OCI-LY7 (cell line): Measurements from ENCODE around the gene RALA. TPM values are rescaled to one million over a fixed set of nuclear protein-coding genes. Genes with fewer than 3 reads are reported as not detected.

ENCODE experiments used
- BruUV-seq: library from RNA; stranded (reverse); fragments of 400-500 nt; replicated peaks from 2 replicates; lab custom pipeline; 2021; lab: Mats Ljungman, UMichigan
- CTCF ChIA-PET: fragments of 300-600 bp; sonication (Branson Sonifier 250); formaldehyde crosslinking; loops from one replicate; lab custom pipeline; 2022; ENCODE audit warnings: antibody characterized with exemption; ENCODE audit not compliant: unreplicated experiment; lab: Charles Lee
- POLR2A ChIA-PET: fragments of 300-600 bp; sonication (Branson Sonifier 250); formaldehyde crosslinking; loops from one replicate; lab custom pipeline; 2022; ENCODE audit warnings: antibody characterized with exemption; lab: Charles Lee
- DNase-seq: peaks from one replicate; pipeline ENCODE4 v3.0.0-alpha.2; 2015; ENCODE audit warnings: low spot score
- H2AFZ ChIP-seq: fragments of 200-600 bp; sonication (generic), shearing (Covaris generic); 2 replicates; pipeline ENCODE4 v1.6.1; 2014; ENCODE audit warnings: mild to moderate bottlenecking, antibody characterized with exemption, low read length, moderate library complexity
- H3K27ac ChIP-seq: fragments of 200-600 bp; sonication (generic); 2 replicates; pipeline ENCODE4 v1.5.1; 2014; ENCODE audit warnings: mixed run types, low read depth, mild to moderate bottlenecking, moderate library complexity, low read length, inconsistent platforms; ENCODE audit not compliant: poor library complexity, severe bottlenecking
- H3K36me3 ChIP-seq: fragments of 200-600 bp; sonication (generic); 2 replicates; pipeline ENCODE4 v1.6.1; 2014; ENCODE audit warnings: mild to moderate bottlenecking, antibody characterized with exemption, low read length, moderate library complexity, mixed read lengths; ENCODE audit not compliant: insufficient read depth
- H3K4me1 ChIP-seq: fragments of 200-600 bp; sonication (generic); 2 replicates; pipeline ENCODE4 v1.5.1; 2014; ENCODE audit warnings: mild to moderate bottlenecking, low read length; ENCODE audit not compliant: insufficient read depth, poor library complexity, severe bottlenecking
- H3K4me2 ChIP-seq: fragments of 200-600 bp; sonication (generic); 2 replicates; pipeline ENCODE4 v1.6.1; 2014; ENCODE audit warnings: mild to moderate bottlenecking, low read length
- H3K4me3 ChIP-seq: fragments of 200-600 bp; sonication (generic); 2 replicates; pipeline ENCODE4 v1.5.1; 2014; ENCODE audit warnings: mild to moderate bottlenecking, low read depth, low read length; ENCODE audit not compliant: poor library complexity, severe bottlenecking
- H3K79me2 ChIP-seq: fragments of 200-600 bp; sonication (generic); 2 replicates; pipeline ENCODE4 v1.6.1; 2016; ENCODE audit warnings: low read depth, mild to moderate bottlenecking, low read length, moderate library complexity, mixed read lengths; ENCODE audit not compliant: insufficient read depth
- H3K9me2 ChIP-seq: fragments of 200-600 bp; sonication (generic); 2 replicates; pipeline ENCODE4 v1.6.1; 2016; ENCODE audit warnings: mild to moderate bottlenecking, low read length, mixed read lengths; ENCODE audit not compliant: insufficient read depth
- H3K9me3 ChIP-seq: fragments of 200-600 bp; sonication (generic); 2 replicates; pipeline ENCODE4 v1.6.1; 2014; ENCODE audit warnings: mild to moderate bottlenecking, mixed run types, low read length, mixed read lengths
- H4K20me1 ChIP-seq: fragments of 200-600 bp; sonication (generic); 2 replicates; pipeline ENCODE4 v1.6.1; 2014; ENCODE audit warnings: mild to moderate bottlenecking, antibody characterized with exemption, low read length, moderate library complexity, mixed read lengths; ENCODE audit not compliant: insufficient read depth
- EZH2phosphoT487 ChIP-seq: fragments of 200-600 bp; sonication (generic); IDR thresholded peaks from 2 replicates; pipeline ENCODE4 v1.6.1; 2018; ENCODE audit warnings: low read depth, borderline replicate concordance, mild to moderate bottlenecking, mixed run types, antibody characterized with exemption, low read length, moderate library complexity, mixed read lengths
- intact Hi-C: fragments of 100-400 bp; cut with micrococcal nuclease; formaldehyde crosslinking; loops from one replicate; pipeline ENCODE4 v1.10.0; 2022; ENCODE audit not compliant: unreplicated experiment
- total RNA-seq, 2 experiments: library from RNA; depleted of rRNA in 1 of 2; stranded (reverse); fragments of >200 nt in 1 of 2; shearing (Covaris generic) in 1 of 2; gene quantifications; 2 replicates each; pipeline ENCODE4 v1.2.3, GENCODE V29; 2014 to 2022
- TF ChIP-seq, protein P1 (sequence below): fragments of 200-600 bp; sonication (generic); conservative IDR thresholded peaks from 2 replicates; pipeline ENCODE4 v1.5.1; 2014; ENCODE audit warnings: mild to moderate bottlenecking, antibody characterized with exemption, low read length, moderate library complexity, mixed read lengths

The RALA gene
- total RNA-seq, 2 experiments from 2014 or later: 6.4 to 31.0 TPM

DNA sequence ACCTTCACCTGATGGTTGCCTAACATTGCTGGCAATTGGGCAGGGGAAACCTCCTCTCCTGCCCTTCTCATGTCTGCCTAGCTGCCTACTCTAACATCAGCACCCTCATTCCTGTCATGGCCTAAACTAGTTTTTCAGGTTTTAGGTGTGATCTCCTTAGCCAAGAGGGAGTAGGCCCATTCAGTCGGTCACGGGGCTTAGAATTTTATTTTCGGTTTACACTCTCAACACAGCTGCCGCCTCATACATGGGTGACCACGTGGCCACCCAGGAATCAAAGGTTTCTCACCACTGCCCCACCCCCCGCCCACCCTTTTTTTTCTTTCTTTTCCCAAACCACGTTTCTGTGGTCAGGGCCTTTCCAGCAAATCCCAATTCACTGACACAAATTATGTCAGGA is 97.2 kb downstream of the RALA start:
- H3K4me2 ChIP-seq: no peak overlapping the region
- intact Hi-C loops: no loop called here
- CTCF ChIA-PET: no interaction called here
- H3K79me2 ChIP-seq: no peaks in the 10 kb centered on the region
- no peaks in the 10 kb centered on the region for H4K20me1 ChIP-seq
- no peaks in the 10 kb centered on the region for H3K9me2 ChIP-seq
- BruUV-seq: no TSS peak
- no peak overlapping the region for H3K4me3 ChIP-seq
- DNase-seq: no peak
- H3K9me3 ChIP-seq: no peaks in the 10 kb centered on the region
- no peak for TF ChIP-seq EZH2phosphoT487
- TF ChIP-seq, protein P1, sequence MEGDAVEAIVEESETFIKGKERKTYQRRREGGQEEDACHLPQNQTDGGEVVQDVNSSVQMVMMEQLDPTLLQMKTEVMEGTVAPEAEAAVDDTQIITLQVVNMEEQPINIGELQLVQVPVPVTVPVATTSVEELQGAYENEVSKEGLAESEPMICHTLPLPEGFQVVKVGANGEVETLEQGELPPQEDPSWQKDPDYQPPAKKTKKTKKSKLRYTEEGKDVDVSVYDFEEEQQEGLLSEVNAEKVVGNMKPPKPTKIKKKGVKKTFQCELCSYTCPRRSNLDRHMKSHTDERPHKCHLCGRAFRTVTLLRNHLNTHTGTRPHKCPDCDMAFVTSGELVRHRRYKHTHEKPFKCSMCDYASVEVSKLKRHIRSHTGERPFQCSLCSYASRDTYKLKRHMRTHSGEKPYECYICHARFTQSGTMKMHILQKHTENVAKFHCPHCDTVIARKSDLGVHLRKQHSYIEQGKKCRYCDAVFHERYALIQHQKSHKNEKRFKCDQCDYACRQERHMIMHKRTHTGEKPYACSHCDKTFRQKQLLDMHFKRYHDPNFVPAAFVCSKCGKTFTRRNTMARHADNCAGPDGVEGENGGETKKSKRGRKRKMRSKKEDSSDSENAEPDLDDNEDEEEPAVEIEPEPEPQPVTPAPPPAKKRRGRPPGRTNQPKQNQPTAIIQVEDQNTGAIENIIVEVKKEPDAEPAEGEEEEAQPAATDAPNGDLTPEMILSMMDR: no peak
- POLR2A ChIA-PET: interaction anchor here (0.6 kb wide), 1 partner anchor 140 kb away, joined by 3 read pairs; no protein-coding TSS in a partner anchor
- no peaks in the 10 kb centered on the region for H3K36me3 ChIP-seq
- H2AFZ ChIP-seq: no peak overlapping the region
- no peak overlapping the region for H3K27ac ChIP-seq
- no peaks in the 10 kb centered on the region for H3K4me1 ChIP-seq

DNA sequence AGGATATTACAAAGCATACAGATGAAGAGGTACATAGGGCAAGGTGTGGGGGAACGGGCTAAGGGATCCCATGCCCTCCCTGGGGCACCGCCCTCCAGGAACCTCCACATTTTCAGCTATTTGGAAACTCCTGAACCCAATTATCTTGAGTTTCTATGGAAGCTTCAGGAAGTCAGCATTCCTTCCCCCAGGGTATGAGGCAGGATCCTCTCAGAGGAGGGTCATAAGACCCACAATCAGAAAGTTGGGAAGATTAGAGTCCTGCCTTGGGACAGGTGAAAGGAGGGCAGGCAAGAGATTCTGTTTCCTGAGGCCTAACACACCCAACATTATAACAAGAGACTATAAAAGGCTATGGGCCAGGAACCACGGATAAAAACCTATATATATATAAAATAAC is 98.0 kb downstream of the RALA start:
- no peak for TF ChIP-seq EZH2phosphoT487
- ChIA-PET CTCF (no interaction called here), POLR2A (interaction anchor here (0.6 to 0.7 kb wide), 3 partner anchors 43 to 140 kb away, joined by 3 to 7 read pairs (median 3); no protein-coding TSS in a partner anchor)
- no peak overlapping the region for H3K4me2 ChIP-seq
- H3K4me1 ChIP-seq: no peaks in the 10 kb centered on the region
- BruUV-seq: no TSS peak
- H3K36me3 ChIP-seq: no peaks in the 10 kb centered on the region
- H4K20me1 ChIP-seq: no peaks in the 10 kb centered on the region
- no peak overlapping the region for H3K4me3 ChIP-seq
- H3K27ac ChIP-seq: no peak overlapping the region
- H2AFZ ChIP-seq: no peak overlapping the region
- no peaks in the 10 kb centered on the region for H3K9me2 ChIP-seq
- intact Hi-C loops: no loop called here
- no peaks in the 10 kb centered on the region for H3K79me2 ChIP-seq
- no peak for DNase-seq
- H3K9me3 ChIP-seq: no peaks in the 10 kb centered on the region

DNA sequence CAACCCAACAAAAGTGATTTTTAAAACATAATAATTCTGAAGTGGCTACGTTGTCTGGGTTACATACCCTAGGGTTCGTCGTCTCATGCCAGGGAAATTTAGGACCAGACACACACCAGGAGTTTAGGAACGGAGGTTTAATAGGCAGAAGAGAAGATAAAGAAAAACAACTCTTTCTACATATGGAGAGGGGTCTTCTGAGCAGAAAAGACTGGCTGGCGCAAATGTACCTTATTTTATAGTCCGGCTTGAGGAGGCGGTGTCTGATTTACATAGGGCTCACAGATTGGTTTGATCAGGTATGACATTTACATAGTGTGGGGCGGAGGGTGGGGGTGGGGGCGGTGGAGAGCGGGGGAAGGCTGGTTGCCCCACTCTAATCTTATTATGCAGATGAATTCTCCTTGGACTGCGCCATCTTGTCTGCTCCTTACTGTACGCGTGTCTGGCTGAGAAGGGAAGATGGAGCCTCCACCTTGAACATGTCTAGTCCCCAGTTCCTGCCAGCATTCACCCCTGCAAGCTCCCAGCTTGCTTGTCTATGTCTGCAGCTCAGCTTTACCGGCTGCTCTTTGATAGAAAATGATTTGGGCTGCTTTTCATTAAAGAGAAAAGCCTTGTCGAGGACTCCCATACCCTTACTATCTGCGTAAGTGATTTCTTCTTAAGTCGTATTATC is 98.7 kb downstream of the RALA start:
- Histone ChIP-seq H3K27ac (no peak overlapping the region), H3K4me3 (no peak overlapping the region), H3K9me3 (no peaks in the 10 kb centered on the region), H3K36me3 (no peaks in the 10 kb centered on the region), H3K9me2 (no peaks in the 10 kb centered on the region), H3K79me2 (no peaks in the 10 kb centered on the region), H3K4me1 (no peaks in the 10 kb centered on the region), H4K20me1 (no peaks in the 10 kb centered on the region), H2AFZ (no peak overlapping the region), H3K4me2 (no peak overlapping the region)
- DNase-seq: no peak
- ChIA-PET CTCF (no interaction called here), POLR2A (interaction anchor here (0.6 to 0.7 kb wide), 2 partner anchors 44 to 92 kb away, joined by 3 to 7 read pairs; no protein-coding TSS in a partner anchor)
- BruUV-seq: no TSS peak
- TF ChIP-seq, protein P1: no peak
- no peak for TF ChIP-seq EZH2phosphoT487
- intact Hi-C loops: no loop called here
